GM23338 (cell line): ENCODE data around the gene ISCU. TPM values are rescaled to one million over a fixed set of nuclear protein-coding genes. Genes with fewer than 3 reads are reported as not detected.

Source experiments
- ATAC-seq: fragments of 200-7000 bp; cut with Tn5 transposase; 3 replicates; pipeline ENCODE4 v1.9.1; 2020
- DNase-seq: peaks from one replicate; pipeline ENCODE4 v3.0.0-alpha.2; 2015; ENCODE audit warnings: low spot score
- H2AFZ ChIP-seq: fragments of 200-600 bp; sonication (generic); 2 replicates; pipeline ENCODE4 v1.8.0; 2016; ENCODE audit warnings: antibody characterized with exemption, mild to moderate bottlenecking, moderate library complexity
- H3F3A ChIP-seq: fragments of 200-600 bp; sonication (generic); replicated peaks from 2 replicates; pipeline ENCODE4 v1.8.0; 2017; ENCODE audit warnings: antibody characterized with exemption, mixed run types, low read depth
- H3K27ac ChIP-seq: fragments of 200-600 bp; sonication (generic); 2 replicates; pipeline ENCODE4 v1.6.1; 2016; ENCODE audit warnings: low read depth
- H3K27me3 ChIP-seq: fragments of 200-600 bp; sonication (generic); 2 replicates; pipeline ENCODE4 v1.8.0; 2016; ENCODE audit warnings: mild to moderate bottlenecking, mixed run types, moderate library complexity; ENCODE audit not compliant: insufficient read depth
- H3K36me3 ChIP-seq: fragments of 200-600 bp; sonication (generic); 2 replicates; pipeline ENCODE4 v1.8.0; 2016; ENCODE audit warnings: mild to moderate bottlenecking; ENCODE audit not compliant: insufficient read depth
- H3K4me1 ChIP-seq: fragments of 200-600 bp; sonication (generic); 2 replicates; pipeline ENCODE4 v1.8.0; 2016; ENCODE audit warnings: mild to moderate bottlenecking, moderate library complexity; ENCODE audit not compliant: insufficient read depth
- H3K4me2 ChIP-seq: fragments of 200-600 bp; sonication (generic); 2 replicates; pipeline ENCODE4 v1.7.1; 2017; ENCODE audit warnings: mixed run types
- H3K4me3 ChIP-seq: fragments of 200-600 bp; sonication (generic); 2 replicates; pipeline ENCODE4 v1.6.1; 2016; ENCODE audit warnings: mixed run types
- H3K79me2 ChIP-seq: fragments of 200-600 bp; sonication (generic); replicated peaks from 2 replicates; pipeline ENCODE4 v1.8.0; 2017; ENCODE audit warnings: mild to moderate bottlenecking; ENCODE audit not compliant: insufficient read depth
- H3K9me2 ChIP-seq: fragments of 200-600 bp; sonication (generic); 2 replicates; pipeline ENCODE4 v1.8.0; 2017; ENCODE audit not compliant: insufficient read depth
- H4K20me1 ChIP-seq: fragments of 200-600 bp; sonication (generic); replicated peaks from 2 replicates; pipeline ENCODE4 v1.8.0; 2017; ENCODE audit warnings: mild to moderate bottlenecking; ENCODE audit not compliant: insufficient read depth
- H3K27ac Mint-ChIP-seq: 2 replicates; pipeline ENCODE4 v1.8.0; 2020; ENCODE audit warnings: inconsistent platforms, mild to moderate bottlenecking, moderate library complexity, mixed read lengths
- H3K27me3 Mint-ChIP-seq: 3 replicates; pipeline ENCODE4 v1.8.0; 2022; ENCODE audit warnings: low read depth, mild to moderate bottlenecking, moderate library complexity, mixed read lengths, inconsistent platforms; ENCODE audit not compliant: insufficient read depth, poor library complexity
- H3K36me3 Mint-ChIP-seq: 3 replicates; pipeline ENCODE4 v1.8.0; 2021; ENCODE audit warnings: low read depth, mild to moderate bottlenecking, inconsistent platforms, moderate library complexity, mixed read lengths
- H3K4me1 Mint-ChIP-seq: 3 replicates; pipeline ENCODE4 v1.8.0; 2020; ENCODE audit warnings: mild to moderate bottlenecking, inconsistent platforms, mixed read lengths
- H3K4me3 Mint-ChIP-seq: 3 replicates; pipeline ENCODE4 v1.8.0; 2021; ENCODE audit warnings: moderate library complexity, mild to moderate bottlenecking, inconsistent platforms, mixed read lengths
- H3K9me3 Mint-ChIP-seq: 3 replicates; pipeline ENCODE4 v1.8.0; 2020; ENCODE audit warnings: moderate library complexity, mild to moderate bottlenecking, inconsistent platforms, mixed read lengths
- EZH2 ChIP-seq: fragments of 200-600 bp; sonication (generic); IDR thresholded peaks from one replicate; pipeline ENCODE4 v1.8.0; 2017; ENCODE audit warnings: antibody characterized with exemption, mild to moderate bottlenecking, low read depth; ENCODE audit not compliant: unreplicated experiment
- EZH2phosphoT487 ChIP-seq: fragments of 200-600 bp; sonication (generic); IDR thresholded peaks from one replicate; pipeline ENCODE4 v1.8.1; 2018; ENCODE audit warnings: antibody characterized with exemption; ENCODE audit not compliant: unreplicated experiment
- JUNB ChIP-seq: IDR thresholded peaks from one replicate; pipeline ENCODE4 v1.6.1; 2016; ENCODE audit warnings: antibody characterized with exemption; ENCODE audit not compliant: unreplicated experiment
- NANOG ChIP-seq: IDR thresholded peaks from 2 replicates; pipeline ENCODE4 v1.6.1; 2016; ENCODE audit warnings: antibody characterized with exemption, borderline replicate concordance
- POLR2AphosphoS5 ChIP-seq: IDR thresholded peaks from 2 replicates; pipeline ENCODE4 v1.6.1; 2016; ENCODE audit warnings: antibody characterized with exemption, low read depth
- STAT1 ChIP-seq: IDR thresholded peaks from one replicate; pipeline ENCODE4 v1.6.1; 2016; ENCODE audit warnings: antibody characterized with exemption; ENCODE audit not compliant: unreplicated experiment
- ZNF331 ChIP-seq: fragments of 250-450 bp; sonication (Bioruptor Pico); IDR thresholded peaks from 2 replicates; pipeline ENCODE4 v1.5.0; 2020; ENCODE audit warnings: low read depth, mild to moderate bottlenecking, moderate library complexity
- polyA plus RNA-seq: library from polyadenylated mRNA; unstranded; fragments of >200 nt; fragmentation: Nextera tagmentation; extraction: Ambion mirVana; gene quantifications from 2 replicates; pipeline ENCODE4 v1.2.1, GENCODE V29; 2016
- total RNA-seq: library from RNA; depleted of rRNA; stranded (reverse); fragments of >200 nt; shearing (Covaris generic); gene quantifications from 2 replicates; pipeline ENCODE4 v1.2.3, GENCODE V29; 2014
- TF ChIP-seq, protein P1 (sequence below): IDR thresholded peaks from 2 replicates; pipeline ENCODE4 v1.6.1; 2016; ENCODE audit warnings: antibody characterized with exemption
- TF ChIP-seq, protein P2 (sequence below), 2 experiments: fragments of 200-600 bp in 1 of 2; sonication (generic) in 1 of 2; conservative IDR thresholded peaks; 2 replicates each; pipeline versions ENCODE4 v1.5.1 to v1.6.1; 2016 to 2017; ENCODE audit warnings: antibody characterized with exemption in 2 of 2, low read depth in 2 of 2, mild to moderate bottlenecking in 2 of 2, moderate library complexity in 1 of 2

The ISCU gene
- total and polyA plus RNA-seq, 2 experiments from 2014 or later, result 123 to 129 TPM

DNA sequence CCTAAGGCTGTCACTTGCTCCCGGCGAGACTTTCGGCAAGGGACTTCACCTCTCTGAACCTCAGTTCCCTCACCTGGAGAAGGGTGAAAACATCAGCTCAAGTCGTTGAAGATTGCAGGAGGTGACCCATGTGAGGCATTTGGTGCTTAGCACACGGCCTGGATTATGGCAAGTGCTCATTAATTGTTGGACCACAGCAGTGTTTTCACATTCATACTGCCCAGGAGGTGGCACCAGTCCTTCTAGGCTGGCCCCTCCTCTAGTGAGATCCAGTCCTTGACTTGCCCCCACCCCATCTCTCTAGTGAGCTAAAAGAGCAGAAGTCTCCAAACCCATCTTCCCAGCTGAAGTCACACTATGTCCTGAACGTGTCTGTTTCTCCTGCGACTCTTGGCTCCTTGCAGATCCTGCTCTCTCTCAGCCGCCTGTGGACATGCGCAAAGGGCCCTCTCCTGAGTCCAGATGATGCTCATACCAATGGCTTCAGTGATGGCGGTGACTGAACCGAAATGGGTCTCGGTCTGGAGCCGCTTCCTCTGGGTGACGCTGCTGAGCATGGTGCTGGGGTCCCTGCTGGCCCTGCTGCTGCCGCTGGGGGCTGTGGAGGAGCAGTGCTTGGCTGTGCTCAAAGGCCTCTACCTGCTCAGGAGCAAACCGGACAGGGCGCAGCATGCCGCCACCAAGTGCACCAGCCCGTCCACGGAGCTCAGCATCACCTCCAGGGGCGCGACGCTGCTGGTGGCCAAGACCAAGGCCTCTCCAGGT lies 45.7 kb upstream of the ISCU start:
- Histone ChIP-seq H3K36me3 (peaks cover 21% of the 10 kb centered on the region), H3K79me2 (peaks cover 6% of the 10 kb centered on the region; the same call in 1 of the 2 replicates), H2AFZ (no peak overlapping the region), H3F3A (peaks cover 19% of the 10 kb centered on the region; the same call in 1 of the 2 replicates), H4K20me1 (peaks cover 7% of the 10 kb centered on the region), H3K9me2 (no peaks in the 10 kb centered on the region), H3K4me2 (peak overlapping the region; percentile 96), H3K27me3 (no peaks in the 10 kb centered on the region), H3K4me1 (peaks cover 15% of the 10 kb centered on the region; the same call in 1 of the 2 replicates), H3K4me3 (peak overlapping the region; percentile 91), H3K27ac (no peak overlapping the region)
- TF ChIP-seq STAT1 (no peak), ZNF331 (no peak), NANOG (no peak), EZH2 (no peak), EZH2phosphoT487 (no peak), JUNB (no peak)
- TF ChIP-seq, protein P1, sequence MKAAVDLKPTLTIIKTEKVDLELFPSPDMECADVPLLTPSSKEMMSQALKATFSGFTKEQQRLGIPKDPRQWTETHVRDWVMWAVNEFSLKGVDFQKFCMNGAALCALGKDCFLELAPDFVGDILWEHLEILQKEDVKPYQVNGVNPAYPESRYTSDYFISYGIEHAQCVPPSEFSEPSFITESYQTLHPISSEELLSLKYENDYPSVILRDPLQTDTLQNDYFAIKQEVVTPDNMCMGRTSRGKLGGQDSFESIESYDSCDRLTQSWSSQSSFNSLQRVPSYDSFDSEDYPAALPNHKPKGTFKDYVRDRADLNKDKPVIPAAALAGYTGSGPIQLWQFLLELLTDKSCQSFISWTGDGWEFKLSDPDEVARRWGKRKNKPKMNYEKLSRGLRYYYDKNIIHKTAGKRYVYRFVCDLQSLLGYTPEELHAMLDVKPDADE, result no peak
- TF ChIP-seq, protein P2, sequence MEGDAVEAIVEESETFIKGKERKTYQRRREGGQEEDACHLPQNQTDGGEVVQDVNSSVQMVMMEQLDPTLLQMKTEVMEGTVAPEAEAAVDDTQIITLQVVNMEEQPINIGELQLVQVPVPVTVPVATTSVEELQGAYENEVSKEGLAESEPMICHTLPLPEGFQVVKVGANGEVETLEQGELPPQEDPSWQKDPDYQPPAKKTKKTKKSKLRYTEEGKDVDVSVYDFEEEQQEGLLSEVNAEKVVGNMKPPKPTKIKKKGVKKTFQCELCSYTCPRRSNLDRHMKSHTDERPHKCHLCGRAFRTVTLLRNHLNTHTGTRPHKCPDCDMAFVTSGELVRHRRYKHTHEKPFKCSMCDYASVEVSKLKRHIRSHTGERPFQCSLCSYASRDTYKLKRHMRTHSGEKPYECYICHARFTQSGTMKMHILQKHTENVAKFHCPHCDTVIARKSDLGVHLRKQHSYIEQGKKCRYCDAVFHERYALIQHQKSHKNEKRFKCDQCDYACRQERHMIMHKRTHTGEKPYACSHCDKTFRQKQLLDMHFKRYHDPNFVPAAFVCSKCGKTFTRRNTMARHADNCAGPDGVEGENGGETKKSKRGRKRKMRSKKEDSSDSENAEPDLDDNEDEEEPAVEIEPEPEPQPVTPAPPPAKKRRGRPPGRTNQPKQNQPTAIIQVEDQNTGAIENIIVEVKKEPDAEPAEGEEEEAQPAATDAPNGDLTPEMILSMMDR (conservative IDR thresholded peaks at IDR 0.05; ENCODE audit: low read depth in 2 of 2), result peak; percentile 21 to 33; a peak in 3 of 4 replicates
- Mint-ChIP-seq H3K4me1 (peaks cover 13% of the 10 kb centered on the region), H3K27me3 (peaks cover 19% of the 10 kb centered on the region), H3K36me3 (peaks cover 44% of the 10 kb centered on the region), H3K9me3 (peaks cover 7% of the 10 kb centered on the region), H3K27ac (no peak overlapping the region), H3K4me3 (peak overlapping the region; percentile 85)
- peak; percentile 35 for DNase-seq
- no peak for ATAC-seq

DNA sequence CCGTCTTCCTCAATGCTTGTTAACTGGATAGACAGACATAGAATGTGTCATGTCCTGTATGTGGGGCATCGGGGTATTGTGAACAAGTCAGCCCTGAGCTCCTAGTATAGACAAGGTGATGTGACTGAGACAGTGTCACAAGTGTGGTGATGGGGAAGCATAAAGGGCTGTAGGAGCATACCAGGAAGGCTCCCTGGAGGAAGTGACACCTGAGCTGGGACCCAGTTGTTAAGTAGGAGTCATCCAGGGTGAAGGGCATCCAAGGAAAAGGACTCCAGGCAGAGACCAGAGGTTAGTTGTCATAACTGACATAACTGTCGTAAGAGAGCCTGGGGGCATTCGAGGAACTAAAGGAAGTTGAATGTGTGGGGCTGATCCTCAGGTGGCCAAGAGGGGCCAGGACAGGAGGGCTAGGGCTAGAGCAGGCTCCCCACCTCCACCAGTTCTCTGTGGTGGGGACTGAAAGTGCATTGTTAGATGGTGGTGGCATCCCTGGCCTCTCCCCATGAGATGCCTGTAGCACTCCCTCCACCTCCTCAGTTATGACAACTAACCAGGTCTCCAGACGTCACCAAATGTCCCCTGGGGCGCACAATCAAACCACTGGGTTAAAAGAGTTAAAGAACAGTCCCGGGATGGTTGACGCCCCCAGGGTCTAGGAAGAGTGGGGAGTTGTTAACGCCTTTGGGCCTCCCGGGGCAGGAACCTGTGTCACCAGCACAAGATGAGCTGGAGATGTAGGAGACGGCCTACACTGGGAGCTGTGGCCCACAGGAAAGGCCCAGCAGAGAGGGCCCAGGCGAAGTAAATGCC lies 44.9 kb upstream of the ISCU start:
- Histone ChIP-seq H3K4me3 (no peak overlapping the region), H3K36me3 (peaks cover 29% of the 10 kb centered on the region), H3K27me3 (no peaks in the 10 kb centered on the region), H3F3A (0 out of 2 replicates have a peak, but pooled peaks cover 18% of the 10 kb centered on the region), H3K4me1 (peaks cover 11% of the 10 kb centered on the region; the same call in 1 of the 2 replicates), H3K27ac (no peak overlapping the region), H2AFZ (no peak overlapping the region), H3K4me2 (no peak overlapping the region), H4K20me1 (peaks cover 7% of the 10 kb centered on the region), H3K9me2 (no peaks in the 10 kb centered on the region), H3K79me2 (peaks cover 6% of the 10 kb centered on the region; the same call in 1 of the 2 replicates)
- DNase-seq (no peak), ATAC-seq (no peak)
- peaks cover 11% of the 10 kb centered on the region for H3K4me1 Mint-ChIP-seq
- peaks cover 21% of the 10 kb centered on the region for H3K27me3 Mint-ChIP-seq
- TF ChIP-seq, protein P2 (conservative IDR thresholded peaks at IDR 0.05; ENCODE audit: low read depth in 2 of 2), result no peak
- TF ChIP-seq EZH2phosphoT487, result no peak
- TF ChIP-seq JUNB, result no peak
- TF ChIP-seq, protein P1, result no peak
- no peak for TF ChIP-seq NANOG
- no peak for TF ChIP-seq POLR2AphosphoS5
- H3K9me3 Mint-ChIP-seq, result peaks cover 5% of the 10 kb centered on the region
- H3K27ac Mint-ChIP-seq, result no peak overlapping the region
- peaks cover 53% of the 10 kb centered on the region for H3K36me3 Mint-ChIP-seq
- no peak overlapping the region for H3K4me3 Mint-ChIP-seq
